ENCODE measurements around the gene SLC35A5. TPM values are rescaled to one million over a fixed set of nuclear protein-coding genes. Genes with fewer than 3 reads are reported as not detected.

Gene SLC35A5
- total RNA-seq, 1 experiment from 2014 or later, result 39.2 TPM

GRCh38 chr3:112569265-112569664, 7.4 kb downstream of the SLC35A5 start (continued):
- TF ChIP-seq PREB (CRISPR knock-in tag; IDR thresholded peaks at IDR 0.05; ENCODE audit: borderline replicate concordance) (no peak), E2F4 (CRISPR knock-in tag; IDR thresholded peaks at IDR 0.05; ENCODE audit: borderline replicate concordance, low read depth) (no peak), ETV6 (CRISPR knock-in tag; IDR thresholded peaks at IDR 0.05) (no peak), MYBL2 (CRISPR knock-in tag; IDR thresholded peaks at IDR 0.05) (no peak)

GRCh38 chr3:112572701-112573100, 10.9 kb downstream of the SLC35A5 start:
- ATAC-seq (no peak), DNase-seq (ENCODE audit: low spot score) (no peak)
- TF ChIP-seq NFYB (CRISPR knock-in tag; conservative IDR thresholded peaks at IDR 0.05; ENCODE audit: low read depth) (no peak), USF1 (CRISPR knock-in tag; IDR thresholded peaks at IDR 0.05) (no peak)
- Mint-ChIP-seq H3K27ac (no peak overlapping the region), H3K27me3 (ENCODE audit: low read depth) (no peaks in the 10 kb centered on the region), H3K4me1 (no peaks in the 10 kb centered on the region), H3K4me3 (no peak overlapping the region), H3K36me3 (peaks cover 47% of the 10 kb centered on the region), H3K9me3 (no peaks in the 10 kb centered on the region)
- POLR2A ChIA-PET, result no interaction called here
- CTCF ChIA-PET, result no interaction called here

GRCh38 chr3:112579232-112579631, 17.4 kb downstream of the SLC35A5 start:
- no peaks in the 10 kb centered on the region for H3K27me3 Mint-ChIP-seq (ENCODE audit: low read depth)
- ChIA-PET POLR2A (no interaction called here), CTCF (no interaction called here)
- H3K4me3 Mint-ChIP-seq, result no peak overlapping the region
- no peak for ATAC-seq
- no peaks in the 10 kb centered on the region for H3K9me3 Mint-ChIP-seq
- no peak overlapping the region for H3K27ac Mint-ChIP-seq
- peaks cover 18% of the 10 kb centered on the region for H3K4me1 Mint-ChIP-seq
- peaks cover 23% of the 10 kb centered on the region for H3K36me3 Mint-ChIP-seq
- TF ChIP-seq TEAD4 (CRISPR knock-in tag; IDR thresholded peaks at IDR 0.05), result no peak
- no peak for DNase-seq (ENCODE audit: low spot score)

GRCh38 chr3:112579697-112580096, 17.9 kb downstream of the SLC35A5 start:
- CTCF ChIA-PET, result no interaction called here
- no peak overlapping the region for H3K27ac Mint-ChIP-seq
- DNase-seq (ENCODE audit: low spot score), result no peak
- POLR2A ChIA-PET, result no interaction called here
- H3K36me3 Mint-ChIP-seq, result peaks cover 26% of the 10 kb centered on the region
- H3K4me1 Mint-ChIP-seq, result peaks cover 18% of the 10 kb centered on the region
- ATAC-seq, result no peak
- H3K27me3 Mint-ChIP-seq (ENCODE audit: low read depth), result no peaks in the 10 kb centered on the region
- TF ChIP-seq SOX15 (CRISPR knock-in tag; IDR thresholded peaks at IDR 0.05) (no peak), FOXK1 (CRISPR knock-in tag; IDR thresholded peaks at IDR 0.05) (no peak), FOXP1 (CRISPR knock-in tag; IDR thresholded peaks at IDR 0.05; ENCODE audit: borderline replicate concordance) (no peak), GABPB1 (CRISPR knock-in tag; IDR thresholded peaks at IDR 0.05) (no peak), AR (CRISPR knock-in tag; IDR thresholded peaks at IDR 0.05) (no peak), SP1 (CRISPR knock-in tag; conservative IDR thresholded peaks at IDR 0.05) (no peak), ZSCAN18 (CRISPR knock-in tag; IDR thresholded peaks at IDR 0.05) (no peak), NFYB (CRISPR knock-in tag; conservative IDR thresholded peaks at IDR 0.05; ENCODE audit: low read depth) (no peak), RORB (CRISPR knock-in tag; IDR thresholded peaks at IDR 0.05) (no peak), MAX (CRISPR knock-in tag; IDR thresholded peaks at IDR 0.05) (no peak), OVOL2 (CRISPR knock-in tag; IDR thresholded peaks at IDR 0.05; ENCODE audit: borderline replicate concordance) (no peak), AFF4 (CRISPR knock-in tag; IDR thresholded peaks at IDR 0.05; ENCODE audit: borderline replicate concordance) (no peak), NFE2L1 (CRISPR knock-in tag; IDR thresholded peaks at IDR 0.05) (no peak)
- H3K4me3 Mint-ChIP-seq, result no peak overlapping the region
- H3K9me3 Mint-ChIP-seq, result no peaks in the 10 kb centered on the region
